ENCODE data around the gene ZFAND3.

- TF ChIP-seq CTCF (optimal IDR thresholded peaks at IDR 0.05 in 1 of 3, IDR thresholded peaks at IDR 0.05 in 1 of 3, conservative IDR thresholded peaks at IDR 0.05 in 1 of 3; ENCODE audit: extremely low read depth in 1 of 3, insufficient read depth in 2 of 3, low read length in 3 of 3) = peak in 2 of 3 experiments; percentile 42 to 46
- TF ChIP-seq EZH2 (IDR thresholded peaks at IDR 0.05; ENCODE audit: low read length) = no peak
Observed at GRCh38 chr6:38034274-38034914, 214.9 kb downstream of the ZFAND3 start.

Data from keratinocyte (primary cell).